Spleen (tissue), 11 donors: ENCODE measurements around the gene FAN1. TPM values are rescaled to one million over a fixed set of nuclear protein-coding genes. Genes with fewer than 3 reads are reported as not detected.

Source experiments
- DNase-seq: peaks from one replicate; pipeline ENCODE4 v3.0.0-alpha.2; 2020
- H3K27ac ChIP-seq, 8 donors: fragments of 200-600 bp; sonication (generic) in 7 of 8; 1 replicate in 4 of 8; 2 replicates in 4 of 8; pipeline versions ENCODE4 v1.5.0 to v1.8.0; 2016 to 2021; ENCODE audit warnings: inconsistent platforms in 4 of 8, mild to moderate bottlenecking in 4 of 8, moderate library complexity in 1 of 8
- H3K27me3 ChIP-seq, 7 donors: fragments of 200-600 bp; sonication (generic) in 6 of 7; replicated peaks in 1 of 7; 1 replicate in 4 of 7; 2 replicates in 3 of 7; pipeline versions ENCODE4 v1.5.0 to v1.8.0; 2016 to 2021; ENCODE audit warnings: inconsistent platforms in 3 of 7, mild to moderate bottlenecking in 1 of 7
- H3K36me3 ChIP-seq, 6 donors: fragments of 200-600 bp; sonication (generic) in 5 of 6; 1 replicate in 4 of 6; 2 replicates in 2 of 6; pipeline versions ENCODE4 v1.5.0 to v1.8.0; 2016 to 2021; ENCODE audit warnings: inconsistent platforms in 2 of 6
- H3K4me1 ChIP-seq, 6 donors: fragments of 200-600 bp; sonication (generic) in 5 of 6; 1 replicate in 3 of 6; 2 replicates in 3 of 6; pipeline versions ENCODE4 v1.5.0 to v1.8.0; 2016 to 2021; ENCODE audit warnings: inconsistent platforms in 3 of 6
- H3K4me3 ChIP-seq, 8 donors: fragments of 200-600 bp; sonication (generic) in 7 of 8; 1 replicate in 4 of 8; 2 replicates in 4 of 8; pipeline versions ENCODE4 v1.5.0 to v1.8.0; 2016 to 2021; ENCODE audit warnings: inconsistent platforms in 4 of 8, mild to moderate bottlenecking in 4 of 8, moderate library complexity in 2 of 8
- H3K9me3 ChIP-seq, 8 donors: fragments of 200-600 bp; sonication (generic) in 7 of 8; 1 replicate in 4 of 8; 2 replicates in 4 of 8; pipeline versions ENCODE4 v1.5.0 to v1.8.0; 2016 to 2021; ENCODE audit warnings: inconsistent platforms in 4 of 8
- POLR2A ChIP-seq, 3 donors: fragments of 450-650 bp; IDR thresholded peaks; one replicate each; pipeline ENCODE4 v1.5.1; 2017; ENCODE audit warnings: antibody characterized with exemption in 3 of 3, mild to moderate bottlenecking in 1 of 3
- POLR2AphosphoS5 ChIP-seq, 3 donors: sonication (generic); formaldehyde crosslinking; IDR thresholded peaks; one replicate each; pipeline ENCODE4 v1.5.1; 2017; ENCODE audit warnings: antibody characterized with exemption in 3 of 3
- WGBS, 5 donors: extraction: QIAGEN DNeasy Blood & Tissue Kit in 3 of 5; methylation state at CpG; one replicate each; pipeline versions ENCODE4 v1.1.5 to v1.1.7; 2013 to 2018; 5-methylcytosine and 5-hydroxymethylcytosine counted together
- intact Hi-C: fragments of 100-400 bp; cut with DNase I; formaldehyde crosslinking; loops from one replicate; pipeline ENCODE4 v1.15.0; 2023; ENCODE audit warnings: low total_unique reads
- polyA plus RNA-seq, 3 donors: library from polyadenylated mRNA; stranded (reverse); fragments of 200-250 nt; gene quantifications; one replicate each; pipeline ENCODE4 v1.2.1, GENCODE V29; 2013
- total RNA-seq, 7 donors: library from RNA; depleted of rRNA in 3 of 7; stranded (reverse); fragments of >200 nt in 3 of 7; fragmentation: NEBNext Ultra II Directional in 4 of 7; extraction: Animal tissue kit (Norgen Biotek cat#: 25700) in 4 of 7; gene quantifications; one replicate each; pipeline versions ENCODE4 v1.1.0 to v1.2.1, GENCODE V29; 2016 to 2021
- TF ChIP-seq, protein P1 (sequence below), 11 experiments: fragments of 200-600 bp in 7 of 11; fragments of 450-650 bp in 4 of 11; sonication (generic) in 4 of 11; IDR thresholded peaks in 8 of 11; conservative IDR thresholded peaks in 3 of 11; 1 replicate in 7 of 11; 2 replicates in 4 of 11; pipeline versions ENCODE4 v1.4.0 to v1.8.0; 2016 to 2021; ENCODE audit warnings: antibody characterized with exemption in 11 of 11, inconsistent platforms in 4 of 11, mild to moderate bottlenecking in 1 of 11
- donor health status: healthy with polysubstance abuse.
- donor health status: DM: no; HTN: no; CAD: no; lungs with moderate emphysema.
- donor health status: DM: no; HTN: no; CAD: no.
- donor health status: Bipolar disorder and iron deficiency.
- donor health status: healthy.
- donor health status: DM: no; HTN: no; CAD: no.
- donor health status: DM: yes; HTN: yes; CAD: no.

Gene FAN1
- total and polyA plus RNA-seq, 10 donors, result 6.5 to 22.1 (median 12.6) TPM

DNA sequence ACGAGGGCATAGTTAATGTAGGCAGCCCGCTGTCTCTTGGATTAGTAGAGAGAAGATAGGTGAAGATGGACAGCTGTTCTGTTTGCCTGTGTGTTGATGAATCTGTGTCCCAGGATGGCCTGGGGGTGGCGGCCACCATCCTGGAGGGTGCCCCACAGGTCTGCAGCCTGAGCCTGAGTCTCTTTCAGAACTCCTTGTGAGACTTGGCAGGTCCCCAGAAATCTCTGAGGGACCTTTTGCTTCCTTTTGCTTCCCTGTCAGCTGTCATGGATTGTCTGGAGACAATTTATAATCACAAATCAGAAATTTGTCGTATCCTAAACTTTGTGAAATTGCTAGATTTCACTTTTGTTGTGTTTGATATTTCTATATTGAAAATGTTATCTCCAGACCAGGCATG lies 17.4 kb downstream of the FAN1 start:
- TF ChIP-seq, protein P1, sequence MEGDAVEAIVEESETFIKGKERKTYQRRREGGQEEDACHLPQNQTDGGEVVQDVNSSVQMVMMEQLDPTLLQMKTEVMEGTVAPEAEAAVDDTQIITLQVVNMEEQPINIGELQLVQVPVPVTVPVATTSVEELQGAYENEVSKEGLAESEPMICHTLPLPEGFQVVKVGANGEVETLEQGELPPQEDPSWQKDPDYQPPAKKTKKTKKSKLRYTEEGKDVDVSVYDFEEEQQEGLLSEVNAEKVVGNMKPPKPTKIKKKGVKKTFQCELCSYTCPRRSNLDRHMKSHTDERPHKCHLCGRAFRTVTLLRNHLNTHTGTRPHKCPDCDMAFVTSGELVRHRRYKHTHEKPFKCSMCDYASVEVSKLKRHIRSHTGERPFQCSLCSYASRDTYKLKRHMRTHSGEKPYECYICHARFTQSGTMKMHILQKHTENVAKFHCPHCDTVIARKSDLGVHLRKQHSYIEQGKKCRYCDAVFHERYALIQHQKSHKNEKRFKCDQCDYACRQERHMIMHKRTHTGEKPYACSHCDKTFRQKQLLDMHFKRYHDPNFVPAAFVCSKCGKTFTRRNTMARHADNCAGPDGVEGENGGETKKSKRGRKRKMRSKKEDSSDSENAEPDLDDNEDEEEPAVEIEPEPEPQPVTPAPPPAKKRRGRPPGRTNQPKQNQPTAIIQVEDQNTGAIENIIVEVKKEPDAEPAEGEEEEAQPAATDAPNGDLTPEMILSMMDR (IDR thresholded peaks at IDR 0.05 in 8 of 11, conservative IDR thresholded peaks at IDR 0.05 in 3 of 11), result no peak
- TF ChIP-seq POLR2AphosphoS5 (IDR thresholded peaks at IDR 0.05) (no peak), POLR2A (IDR thresholded peaks at IDR 0.05) (no peak)
- intact Hi-C loops, result no loop called here
- no peak overlapping the region for H3K4me3 ChIP-seq
- H3K27me3 ChIP-seq, result no peaks in the 10 kb centered on the region
- no peaks in the 10 kb centered on the region for H3K9me3 ChIP-seq
- 94 to 99% (median 97%) methylated on average over 4 of the region's 4 CpGs for WGBS, 5 donors
- H3K27ac ChIP-seq, result no peak overlapping the region
- peaks cover 0 to 100% (median 79%) of the 10 kb centered on the region in 6 donors for H3K36me3 ChIP-seq
- H3K4me1 ChIP-seq, result no peaks in the 10 kb centered on the region
- no peak for DNase-seq

DNA sequence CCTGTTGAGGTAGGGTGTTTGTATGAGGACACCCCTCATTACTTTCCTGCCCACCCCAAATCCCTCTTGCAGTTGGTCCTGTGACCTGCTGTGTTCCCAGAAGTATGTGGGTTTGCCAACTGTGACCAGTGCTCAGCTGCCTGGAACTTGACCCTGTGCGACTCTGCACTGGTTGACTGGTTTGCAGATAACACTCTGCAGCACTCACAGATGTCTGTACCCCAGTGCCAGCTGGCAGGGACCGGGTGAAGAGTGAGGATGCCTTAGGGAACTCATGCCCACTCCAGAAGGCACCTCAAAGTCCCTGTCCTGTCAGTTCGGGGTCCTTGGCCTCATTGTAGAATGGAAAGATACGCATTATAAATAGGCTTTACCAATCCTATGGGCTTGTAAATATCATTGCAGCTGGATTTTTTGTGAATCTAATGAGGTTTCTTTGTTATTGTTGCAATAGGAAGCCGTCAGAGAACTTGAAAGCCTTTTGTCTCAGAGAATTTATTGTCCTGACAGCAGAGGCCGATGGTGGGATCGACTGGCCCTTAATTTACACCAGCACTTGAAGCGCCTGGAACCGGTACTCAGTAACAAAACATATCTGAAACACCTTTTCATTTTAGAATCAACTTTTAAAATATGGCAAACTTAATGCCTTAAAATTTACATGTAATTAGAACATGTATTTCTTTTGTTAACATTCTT lies 18.2 kb downstream of the FAN1 start:
- no peak for DNase-seq
- intact Hi-C loops, result no loop called here
- H3K36me3 ChIP-seq, result peaks cover 0 to 100% (median 83%) of the 10 kb centered on the region in 6 donors
- H3K9me3 ChIP-seq, result no peaks in the 10 kb centered on the region
- WGBS, 5 donors, result 83 to 88% (median 85%) methylated on average over 9 of the region's 9 CpGs
- no peak overlapping the region for H3K27ac ChIP-seq
- TF ChIP-seq POLR2A (IDR thresholded peaks at IDR 0.05), result no peak
- no peak for TF ChIP-seq POLR2AphosphoS5 (IDR thresholded peaks at IDR 0.05)
- TF ChIP-seq, protein P1 (IDR thresholded peaks at IDR 0.05 in 8 of 11, conservative IDR thresholded peaks at IDR 0.05 in 3 of 11), result no peak
- H3K4me3 ChIP-seq, result no peak overlapping the region
- H3K4me1 ChIP-seq, result no peaks in the 10 kb centered on the region
- no peaks in the 10 kb centered on the region for H3K27me3 ChIP-seq

DNA sequence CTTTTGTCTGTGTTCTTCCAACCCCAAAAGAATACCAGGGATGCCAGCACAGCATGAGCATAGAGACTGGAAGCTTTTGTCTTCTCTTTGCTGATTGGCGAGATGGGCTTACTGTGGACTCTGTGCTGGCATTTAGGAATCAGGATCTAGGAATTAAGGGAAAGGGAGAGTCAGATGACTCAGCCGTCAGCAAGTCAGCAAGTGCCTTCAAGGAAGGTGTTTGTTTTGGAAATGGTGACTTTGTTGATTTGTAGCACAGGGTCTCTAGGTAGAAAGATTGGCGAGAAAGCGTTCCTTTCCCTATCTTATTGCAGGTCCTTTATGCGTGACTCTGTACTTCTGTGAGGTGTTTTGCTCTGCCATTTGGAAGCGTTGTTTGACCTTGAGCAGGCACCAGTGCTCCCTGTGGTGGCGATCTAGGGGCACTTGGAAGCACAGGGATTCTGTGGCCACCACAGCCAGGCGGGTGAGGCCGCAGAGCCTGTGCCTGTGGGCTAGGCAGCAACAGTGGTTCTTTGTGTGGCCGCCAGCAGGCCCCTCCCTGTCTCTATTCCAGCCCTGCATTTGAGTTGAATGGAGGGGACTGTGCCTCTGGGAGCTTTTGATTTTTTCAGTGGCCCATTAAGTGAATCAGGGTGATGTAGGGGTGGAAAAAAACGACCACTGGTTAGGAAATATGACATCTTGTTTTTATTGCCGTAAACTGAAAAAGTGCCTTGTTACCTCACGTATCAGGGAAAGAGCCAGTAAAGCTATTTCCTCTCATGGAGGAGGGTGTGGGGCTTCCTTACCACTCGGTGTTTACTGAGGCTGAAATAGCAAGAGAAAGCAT lies 19.0 kb downstream of the FAN1 start:
- Histone ChIP-seq H3K9me3 (no peaks in the 10 kb centered on the region), H3K4me3 (no peak overlapping the region), H3K4me1 (no peaks in the 10 kb centered on the region), H3K27me3 (no peaks in the 10 kb centered on the region), H3K27ac (no peak overlapping the region), H3K36me3 (peaks cover 0 to 100% (median 88%) of the 10 kb centered on the region in 6 donors)
- intact Hi-C loops, result no loop called here
- TF ChIP-seq, protein P1 (IDR thresholded peaks at IDR 0.05 in 8 of 11, conservative IDR thresholded peaks at IDR 0.05 in 3 of 11), result no peak
- TF ChIP-seq POLR2A (IDR thresholded peaks at IDR 0.05) (no peak), POLR2AphosphoS5 (IDR thresholded peaks at IDR 0.05) (peak in 1 of 3 donors; percentile 16)
- no peak for DNase-seq
- WGBS, 5 donors, result 83 to 89% (median 88%) methylated on average over 14 of the region's 14 CpGs

DNA sequence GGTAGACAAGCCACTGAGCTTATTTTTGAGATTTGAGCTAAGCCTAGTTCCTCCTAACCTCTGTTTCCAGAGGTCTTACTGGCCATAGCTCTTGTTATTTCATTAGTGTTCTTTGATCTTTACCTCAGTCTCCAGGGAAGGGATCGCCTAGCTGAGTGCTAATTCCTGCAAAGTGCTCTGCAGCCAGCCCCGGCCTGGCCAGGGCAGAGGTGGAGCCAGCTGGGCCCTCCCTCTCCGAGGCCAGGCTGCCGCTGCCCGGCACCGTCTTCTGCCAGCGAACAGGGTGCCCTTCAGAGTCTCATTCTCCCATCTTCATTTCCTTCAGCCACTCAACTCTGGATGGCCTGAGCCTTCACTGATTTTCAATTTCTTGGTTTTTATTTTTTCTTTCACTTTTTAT lies 19.7 kb downstream of the FAN1 start:
- DNase-seq, result no peak
- WGBS, 5 donors, result 86 to 92% (median 91%) methylated on average over 7 of the region's 7 CpGs
- peaks cover 0 to 100% (median 85%) of the 10 kb centered on the region in 6 donors for H3K36me3 ChIP-seq

More for the DNA sequence above, 19.7 kb downstream of the FAN1 start:
- intact Hi-C loops, result no loop called here
- Histone ChIP-seq H3K9me3 (no peaks in the 10 kb centered on the region), H3K4me1 (no peaks in the 10 kb centered on the region), H3K27ac (no peak overlapping the region), H3K27me3 (no peaks in the 10 kb centered on the region), H3K4me3 (no peak overlapping the region)
- TF ChIP-seq POLR2A (IDR thresholded peaks at IDR 0.05) (no peak), POLR2AphosphoS5 (IDR thresholded peaks at IDR 0.05) (peak in 1 of 3 donors; percentile 38)
- TF ChIP-seq, protein P1 (IDR thresholded peaks at IDR 0.05 in 8 of 11, conservative IDR thresholded peaks at IDR 0.05 in 3 of 11), result no peak
